ENCODE results near the gene RMRP.

RMRP gene

DNA sequence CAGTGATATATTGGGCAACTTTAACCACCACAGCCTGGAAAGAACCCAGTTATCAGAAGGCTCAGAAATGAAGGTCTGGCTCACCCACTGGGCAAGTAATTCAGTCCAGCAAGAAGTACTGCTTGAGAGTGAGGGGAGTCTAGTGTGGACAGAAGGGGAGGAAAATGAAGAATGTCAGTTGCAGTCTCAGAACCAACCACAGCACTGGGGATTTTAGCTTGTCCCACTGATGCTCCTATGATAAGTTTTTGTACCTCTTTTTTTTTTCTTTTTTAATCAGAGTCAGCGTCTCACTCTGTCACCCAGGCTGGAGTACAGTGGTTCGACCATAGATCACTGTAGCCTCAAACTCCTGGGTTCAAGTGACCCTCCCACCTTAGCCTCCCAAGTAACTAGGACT is 30.2 kb downstream of the RMRP start:
- DNase-seq (ENCODE audit: extremely low read depth, low read depth): no peak
- TF ChIP-seq, protein P1, sequence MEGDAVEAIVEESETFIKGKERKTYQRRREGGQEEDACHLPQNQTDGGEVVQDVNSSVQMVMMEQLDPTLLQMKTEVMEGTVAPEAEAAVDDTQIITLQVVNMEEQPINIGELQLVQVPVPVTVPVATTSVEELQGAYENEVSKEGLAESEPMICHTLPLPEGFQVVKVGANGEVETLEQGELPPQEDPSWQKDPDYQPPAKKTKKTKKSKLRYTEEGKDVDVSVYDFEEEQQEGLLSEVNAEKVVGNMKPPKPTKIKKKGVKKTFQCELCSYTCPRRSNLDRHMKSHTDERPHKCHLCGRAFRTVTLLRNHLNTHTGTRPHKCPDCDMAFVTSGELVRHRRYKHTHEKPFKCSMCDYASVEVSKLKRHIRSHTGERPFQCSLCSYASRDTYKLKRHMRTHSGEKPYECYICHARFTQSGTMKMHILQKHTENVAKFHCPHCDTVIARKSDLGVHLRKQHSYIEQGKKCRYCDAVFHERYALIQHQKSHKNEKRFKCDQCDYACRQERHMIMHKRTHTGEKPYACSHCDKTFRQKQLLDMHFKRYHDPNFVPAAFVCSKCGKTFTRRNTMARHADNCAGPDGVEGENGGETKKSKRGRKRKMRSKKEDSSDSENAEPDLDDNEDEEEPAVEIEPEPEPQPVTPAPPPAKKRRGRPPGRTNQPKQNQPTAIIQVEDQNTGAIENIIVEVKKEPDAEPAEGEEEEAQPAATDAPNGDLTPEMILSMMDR (IDR thresholded peaks at IDR 0.05; ENCODE audit: low read depth, low read length): no peak

DNA sequence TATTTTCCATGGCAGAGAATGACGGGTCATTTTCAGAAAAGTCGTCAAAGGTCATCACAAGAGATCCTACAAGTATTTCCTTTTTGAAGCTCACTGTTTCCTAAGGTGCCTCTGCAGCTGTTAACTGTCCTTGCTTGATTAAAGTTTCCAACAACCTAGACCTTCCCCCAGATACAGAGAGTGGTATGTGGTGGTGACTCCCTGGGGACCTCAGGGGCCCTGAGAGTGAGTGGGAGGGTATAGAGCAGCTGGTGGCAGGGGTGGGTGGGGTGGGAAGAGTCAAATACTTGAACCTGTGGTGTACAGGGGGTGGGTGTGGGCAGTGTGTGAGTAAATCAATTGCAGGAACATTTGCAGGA is 38.0 kb downstream of the RMRP start:
- no peak for DNase-seq (ENCODE audit: extremely low read depth, low read depth)
- TF ChIP-seq, protein P1 (IDR thresholded peaks at IDR 0.05; ENCODE audit: low read depth, low read length): no peak

DNA sequence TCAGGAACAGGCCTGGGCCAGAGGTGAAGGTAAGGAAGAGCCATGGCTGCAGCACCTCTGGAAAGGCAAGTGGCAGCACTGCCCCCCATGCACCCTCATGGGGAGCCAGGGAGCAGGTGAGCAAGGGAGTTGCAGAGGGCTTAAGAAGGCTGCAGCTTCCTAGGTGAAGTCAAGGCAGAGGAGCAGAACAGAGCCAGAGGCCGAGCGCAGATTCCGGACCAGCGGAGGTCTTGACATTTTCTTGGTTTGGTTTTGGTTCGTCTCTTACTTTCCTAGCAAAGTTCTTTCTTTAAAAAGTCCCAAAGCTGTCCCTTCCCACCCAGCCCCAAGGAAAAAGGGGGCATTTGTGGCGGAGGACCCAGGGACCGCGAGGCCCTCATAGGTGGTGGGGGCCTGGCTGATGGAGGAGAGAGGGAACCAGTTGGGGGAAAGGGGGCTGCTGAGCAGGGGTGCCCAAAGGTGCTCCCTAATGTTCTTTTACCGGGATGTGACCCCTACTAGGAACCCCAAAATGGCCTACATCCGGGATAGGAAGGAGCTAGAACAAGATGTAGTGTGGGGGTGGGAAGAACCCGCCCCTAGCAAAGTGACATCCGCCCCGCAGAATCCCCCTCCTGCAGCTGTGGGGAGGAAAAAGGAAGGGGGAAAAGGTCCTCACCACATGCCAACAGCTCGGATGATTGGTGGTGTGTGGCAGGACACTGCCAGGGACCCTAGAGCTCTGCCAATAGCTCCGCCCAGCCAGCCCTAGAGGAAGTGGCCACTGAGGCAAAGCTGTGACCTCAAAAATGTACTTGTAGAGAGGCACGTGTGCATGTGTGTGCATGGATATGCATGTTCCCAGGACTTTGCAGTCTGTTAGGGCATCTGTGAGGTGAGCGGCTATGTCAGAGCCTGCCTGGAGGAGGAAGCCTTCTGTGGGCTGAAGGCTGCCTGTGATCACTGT is 38.7 kb downstream of the RMRP start:
- DNase-seq (ENCODE audit: extremely low read depth, low read depth): no peak
- TF ChIP-seq, protein P1 (IDR thresholded peaks at IDR 0.05; ENCODE audit: low read depth, low read length): no peak

DNA sequence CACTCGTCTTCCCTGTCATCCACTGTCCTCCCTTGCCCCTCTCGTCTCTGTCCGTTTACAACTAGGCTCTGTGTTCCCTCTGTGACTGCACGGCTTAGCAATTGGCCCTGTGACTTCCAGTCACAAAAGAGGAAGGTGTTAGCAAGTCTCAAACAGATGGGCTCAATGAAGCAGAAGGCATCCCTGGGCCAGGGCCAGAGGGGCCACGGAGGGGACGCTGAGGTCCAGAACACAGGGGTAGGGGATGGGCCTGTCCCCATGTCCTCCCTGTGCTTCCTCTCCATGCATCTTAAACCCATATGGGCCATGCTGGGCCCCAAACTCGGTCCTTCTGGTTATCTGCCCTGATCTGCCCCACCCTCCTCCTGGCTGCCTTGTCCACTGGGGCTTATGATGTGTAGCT is 39.5 kb downstream of the RMRP start, which contains the start of gene CD72:
Gene CD72 (minus strand): TSS at position 89 of the 403 bp plus-strand sequence. CDS start 110 bp downstream, outside the sequence.
- TF ChIP-seq, protein P1 (IDR thresholded peaks at IDR 0.05; ENCODE audit: low read depth, low read length): no peak
- no peak for DNase-seq (ENCODE audit: extremely low read depth, low read depth)

DNA sequence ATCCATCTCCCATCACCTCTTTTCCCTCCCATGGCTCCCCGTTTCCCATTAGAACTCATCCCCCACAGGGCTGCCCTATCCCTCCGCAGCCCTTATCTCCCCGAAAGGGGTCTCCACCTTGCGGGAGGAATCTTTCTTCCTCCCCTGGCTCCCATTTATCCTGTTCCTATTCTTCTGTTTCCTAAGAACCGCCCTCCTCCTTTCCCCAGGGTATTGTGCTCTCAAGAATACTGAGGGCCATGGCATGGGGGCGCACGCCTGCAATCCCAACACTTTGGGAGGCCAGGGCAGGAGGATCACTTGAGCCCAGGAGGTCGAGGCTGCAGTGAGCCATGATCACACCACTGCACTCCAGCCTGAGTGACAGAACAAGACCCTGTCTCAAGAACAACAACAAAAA is 40.3 kb downstream of the RMRP start:
- DNase-seq (ENCODE audit: extremely low read depth, low read depth): no peak
- TF ChIP-seq, protein P1 (IDR thresholded peaks at IDR 0.05; ENCODE audit: low read depth, low read length): no peak

DNA sequence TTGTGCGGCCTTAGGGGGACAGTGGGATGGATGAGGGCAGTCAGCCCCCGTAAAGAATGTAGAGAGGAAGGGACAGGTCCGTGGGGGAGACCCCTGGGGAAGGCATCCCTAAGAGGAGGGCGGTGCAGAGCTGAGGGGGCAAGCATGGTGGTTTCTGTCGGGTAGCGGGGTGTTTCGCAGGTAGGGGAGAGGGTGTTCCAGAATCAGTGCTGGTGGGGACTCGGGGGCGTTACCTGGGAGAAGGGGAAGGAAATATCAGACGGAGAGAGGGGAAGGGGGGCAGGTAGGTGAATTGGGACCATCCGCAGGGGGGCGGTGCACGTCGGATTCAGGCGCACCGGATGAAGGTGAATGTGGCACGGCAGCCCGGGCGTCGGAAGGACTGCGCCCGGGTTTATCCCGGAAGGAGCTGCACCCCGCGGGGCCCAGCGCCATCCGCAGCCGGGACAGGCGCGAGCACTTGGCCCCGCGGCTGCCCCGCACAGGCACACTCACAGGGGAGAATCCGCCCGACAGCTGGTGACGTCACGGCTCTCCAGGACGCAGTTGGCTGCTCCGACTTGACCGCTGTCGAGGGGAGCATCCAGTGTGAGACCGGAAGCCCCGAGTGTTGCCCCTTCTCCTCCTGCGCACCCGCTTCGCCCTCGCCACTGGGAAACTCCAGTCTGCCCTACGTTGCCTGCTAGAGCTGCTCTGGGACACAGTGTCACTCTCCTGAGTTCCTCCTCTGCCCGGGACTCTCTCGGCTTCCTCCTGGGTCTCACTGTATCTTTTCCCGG is 40.9 kb downstream of the RMRP start:
- DNase-seq (ENCODE audit: extremely low read depth, low read depth): no peak
- TF ChIP-seq, protein P1 (IDR thresholded peaks at IDR 0.05; ENCODE audit: low read depth, low read length): peak; percentile 1; the same call in 1 of the 2 replicates

Data from AG09319 (cell line).